ENCODE results near the gene CHMP2A.

- no peak for TF ChIP-seq ZBTB21 (CRISPR knock-in tag; IDR thresholded peaks at IDR 0.05; ENCODE audit: borderline replicate concordance)
- no peak for TF ChIP-seq IRF1 (CRISPR knock-in tag; IDR thresholded peaks at IDR 0.05)
- TF ChIP-seq IRF2 (CRISPR knock-in tag; IDR thresholded peaks at IDR 0.05; ENCODE audit: borderline replicate concordance, low read depth) = no peak
- no peak for TF ChIP-seq CTCF (IDR thresholded peaks at IDR 0.05)
- no peak for TF ChIP-seq JUN (CRISPR knock-in tag; IDR thresholded peaks at IDR 0.05)
- no peak for TF ChIP-seq STAT6 (CRISPR knock-in tag; conservative IDR thresholded peaks at IDR 0.05; ENCODE audit: low read depth)
- TF ChIP-seq SP1 (CRISPR knock-in tag; conservative IDR thresholded peaks at IDR 0.05) = no peak
Observed at GRCh38 chr19:58515259-58515658, 39.6 kb downstream of the CHMP2A start.
